MM.1S (cell line): ENCODE results near the gene FGFR4.

Source experiments
- EZH2 ChIP-seq: fragments of 300-600 bp; sonication (generic); optimal IDR thresholded peaks from 2 replicates; pipeline ENCODE3; 2017; ENCODE audit warnings: low read depth, mild to moderate bottlenecking, antibody characterized with exemption, low read length, mixed read lengths
- EZH2phosphoT487 ChIP-seq: fragments of 300-600 bp; sonication (generic); IDR thresholded peaks from 2 replicates; pipeline ENCODE4 v1.6.1; 2018; ENCODE audit warnings: antibody characterized with exemption, low read length
- TF ChIP-seq, protein P1 (sequence below): fragments of 300-600 bp; sonication (generic); IDR thresholded peaks from 2 replicates; pipeline ENCODE4 v1.5.1; 2016; ENCODE audit warnings: antibody characterized with exemption, low read length, mixed read lengths

GRCh38 chr5:177123789-177124485 lies 37.2 kb downstream of the FGFR4 start:
- TF ChIP-seq, protein P1, sequence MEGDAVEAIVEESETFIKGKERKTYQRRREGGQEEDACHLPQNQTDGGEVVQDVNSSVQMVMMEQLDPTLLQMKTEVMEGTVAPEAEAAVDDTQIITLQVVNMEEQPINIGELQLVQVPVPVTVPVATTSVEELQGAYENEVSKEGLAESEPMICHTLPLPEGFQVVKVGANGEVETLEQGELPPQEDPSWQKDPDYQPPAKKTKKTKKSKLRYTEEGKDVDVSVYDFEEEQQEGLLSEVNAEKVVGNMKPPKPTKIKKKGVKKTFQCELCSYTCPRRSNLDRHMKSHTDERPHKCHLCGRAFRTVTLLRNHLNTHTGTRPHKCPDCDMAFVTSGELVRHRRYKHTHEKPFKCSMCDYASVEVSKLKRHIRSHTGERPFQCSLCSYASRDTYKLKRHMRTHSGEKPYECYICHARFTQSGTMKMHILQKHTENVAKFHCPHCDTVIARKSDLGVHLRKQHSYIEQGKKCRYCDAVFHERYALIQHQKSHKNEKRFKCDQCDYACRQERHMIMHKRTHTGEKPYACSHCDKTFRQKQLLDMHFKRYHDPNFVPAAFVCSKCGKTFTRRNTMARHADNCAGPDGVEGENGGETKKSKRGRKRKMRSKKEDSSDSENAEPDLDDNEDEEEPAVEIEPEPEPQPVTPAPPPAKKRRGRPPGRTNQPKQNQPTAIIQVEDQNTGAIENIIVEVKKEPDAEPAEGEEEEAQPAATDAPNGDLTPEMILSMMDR = no peak
- no peak for TF ChIP-seq EZH2
- TF ChIP-seq EZH2phosphoT487 = no peak
